ENCODE data around the gene NTNG2.
"Not testable (repeated sequence)": the region's sequence is repeated elsewhere in the genome, so short reads cannot be mapped to it uniquely, and the experiment has no call there.

The NTNG2 gene

DNA sequence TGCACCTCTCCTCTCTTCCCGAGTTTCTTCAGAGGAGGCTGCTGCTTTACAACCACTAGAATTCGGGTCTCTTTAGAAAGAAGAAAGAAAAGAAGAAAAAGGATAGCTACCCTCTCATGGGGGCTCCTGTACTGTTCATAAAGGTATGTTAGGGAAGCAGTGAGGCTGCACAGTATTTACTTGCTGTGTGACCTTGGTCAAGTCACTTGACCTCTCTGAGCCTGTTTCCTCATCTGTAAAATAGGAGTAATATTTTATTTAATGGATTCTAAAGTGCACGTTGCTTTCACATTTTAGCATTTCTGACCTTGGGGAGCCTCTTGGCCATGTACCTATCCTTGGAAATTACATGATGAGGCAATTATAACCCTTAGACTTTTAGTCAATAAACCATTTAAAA, 104.2 kb downstream of the NTNG2 start:
- no peak for DNase-seq (ENCODE audit: low spot score)

- no peak for DNase-seq (ENCODE audit: low spot score)
Observed at GRCh38 chr9:132267660-132268059, 105.8 kb downstream of the NTNG2 start.

DNA sequence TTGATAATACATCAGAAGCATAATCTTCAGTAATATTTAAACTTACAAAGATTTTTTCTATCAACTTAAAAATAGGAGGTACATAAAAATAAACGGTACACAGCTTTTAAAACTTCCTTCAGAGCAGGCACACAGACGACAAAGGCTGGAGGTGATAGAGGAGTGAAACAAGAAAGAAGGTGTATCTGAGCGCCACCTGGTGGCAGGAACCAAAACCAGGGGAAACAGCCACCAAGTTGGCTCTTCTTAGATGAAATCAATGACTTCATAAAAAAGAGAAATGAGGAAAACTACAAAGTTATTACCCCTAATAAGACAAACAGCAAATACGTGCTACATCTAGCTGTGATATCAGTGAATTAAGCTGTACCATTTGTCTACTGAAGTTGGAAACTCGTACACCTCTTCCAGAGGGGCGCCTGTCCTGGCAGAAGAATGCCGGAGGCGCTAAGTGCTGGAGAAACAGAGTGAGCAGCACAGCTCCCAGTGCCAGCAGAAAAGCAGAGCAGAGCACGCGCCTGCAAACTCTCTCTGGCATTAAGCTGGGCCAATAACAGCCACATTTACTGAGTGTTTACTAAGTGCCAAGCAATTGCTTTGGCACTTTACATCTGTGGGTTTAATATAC, 107.0 kb downstream of the NTNG2 start:
- peak; percentile 52 for DNase-seq (ENCODE audit: low spot score)

- not testable (repeated sequence) for DNase-seq (ENCODE audit: low spot score)
Observed at GRCh38 chr9:132269704-132270516, 108.1 kb downstream of the NTNG2 start.

- no peak for DNase-seq (ENCODE audit: low spot score)
Observed at GRCh38 chr9:132274861-132275260, 113.0 kb downstream of the NTNG2 start.

DNA sequence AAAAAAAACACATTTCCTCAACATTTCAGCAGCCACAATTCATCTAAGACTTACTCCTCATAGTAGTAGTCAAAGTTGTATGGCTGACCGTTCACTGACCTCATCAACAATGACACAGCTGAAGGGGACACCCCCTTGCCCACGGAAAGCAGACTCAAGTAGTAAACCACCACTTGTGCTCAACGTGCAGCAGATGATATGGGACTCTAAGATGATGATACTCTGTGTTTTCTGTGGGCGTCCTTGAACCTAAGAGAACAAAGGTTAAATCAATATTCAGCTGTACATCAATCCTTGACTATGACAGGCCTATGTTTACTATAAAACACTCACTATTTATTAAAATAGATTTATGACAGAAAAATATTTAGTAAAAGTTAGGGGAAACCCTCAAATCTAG, 121.3 kb downstream of the NTNG2 start:
- DNase-seq (ENCODE audit: low spot score), result no peak

DNA sequence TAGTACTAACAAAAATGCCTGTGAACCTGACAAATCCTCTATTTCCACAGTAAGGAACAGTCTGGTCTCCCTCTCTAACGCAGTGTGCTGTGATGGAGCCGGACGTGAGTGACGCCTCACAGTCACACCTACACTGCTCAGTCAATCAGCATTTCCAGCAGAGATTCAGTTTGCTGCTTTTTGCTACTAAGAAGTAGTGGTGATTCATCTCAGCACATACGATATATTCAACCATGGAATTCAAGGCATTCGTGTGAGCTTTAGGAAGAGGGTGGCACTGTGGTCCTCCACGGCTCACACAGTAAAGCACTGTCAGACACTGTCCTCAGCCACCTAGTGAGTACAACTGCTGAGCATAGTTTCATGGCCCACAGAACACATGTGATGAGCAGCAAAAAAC, 122.0 kb downstream of the NTNG2 start:
- DNase-seq (ENCODE audit: low spot score), result no peak

- DNase-seq (ENCODE audit: low spot score), result no peak
Observed at GRCh38 chr9:132287256-132287760, 125.5 kb downstream of the NTNG2 start.

DNA sequence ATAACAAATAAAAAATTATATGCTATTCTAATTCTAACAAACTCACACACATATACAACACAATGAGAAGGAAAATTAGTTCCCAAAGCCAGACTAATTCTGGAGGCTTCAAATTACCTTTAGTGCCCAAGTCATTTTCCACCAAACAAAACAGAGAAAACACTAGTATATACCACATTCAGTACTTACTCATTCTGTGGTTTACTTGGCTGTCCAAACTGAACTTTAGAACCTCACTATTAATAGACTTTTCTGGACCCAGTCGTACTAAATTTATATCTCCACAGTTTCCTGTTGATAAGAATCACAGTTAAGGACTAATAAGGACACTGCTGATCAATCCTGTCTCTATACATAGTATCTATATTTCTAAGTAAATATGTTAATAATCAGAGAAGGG, 126.5 kb downstream of the NTNG2 start:
- DNase-seq (ENCODE audit: low spot score), result no peak

GRCh38 chr9:132288966-132289365, 127.1 kb downstream of the NTNG2 start:
- DNase-seq (ENCODE audit: low spot score), result no peak

DNA sequence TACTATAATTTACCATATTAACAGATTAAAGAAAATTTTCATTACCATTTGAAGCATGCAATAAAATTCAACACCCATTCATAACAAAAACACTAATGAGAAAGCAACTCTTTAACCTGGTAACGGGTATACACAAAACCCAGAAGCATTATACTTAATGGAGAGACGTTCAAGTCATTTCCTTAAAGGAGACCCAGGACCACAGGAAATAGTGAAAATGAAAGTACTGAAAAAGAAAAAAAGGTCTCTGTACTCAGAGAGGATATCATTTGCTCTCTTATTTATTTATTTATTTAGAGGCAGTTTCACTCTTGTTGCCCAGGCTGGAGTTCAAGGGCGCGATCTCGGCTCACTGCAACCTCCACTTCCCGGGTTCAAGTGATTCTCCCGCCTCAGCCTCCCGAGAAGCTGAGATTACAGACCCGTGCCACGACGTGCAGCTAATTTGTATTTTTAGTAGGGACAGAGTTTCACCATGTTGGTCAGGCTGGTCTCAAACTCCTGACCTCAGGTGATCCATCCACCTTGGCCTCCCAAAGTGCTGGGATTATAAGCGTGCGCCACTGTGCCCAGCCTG, 131.4 kb downstream of the NTNG2 start:
- no peak for DNase-seq (ENCODE audit: low spot score)

Measured in HuH-7.5 (cell line).